LNCAP (cell line): Measurements from ENCODE around the gene LPCAT1.
A peak's percentile ranks its signal among the peaks of the same experiment; 100 is the strongest.

Experiments used
- CTCF ChIP-seq: fragments of 450-650 bp; IDR thresholded peaks from 2 replicates; pipeline ENCODE4 v1.5.1; 2017; ENCODE audit warnings: mild to moderate bottlenecking

The LPCAT1 gene

GRCh38 chr5:1473746-1474145 is 50.0 kb downstream of the LPCAT1 start:
- TF ChIP-seq CTCF = no peak

DNA sequence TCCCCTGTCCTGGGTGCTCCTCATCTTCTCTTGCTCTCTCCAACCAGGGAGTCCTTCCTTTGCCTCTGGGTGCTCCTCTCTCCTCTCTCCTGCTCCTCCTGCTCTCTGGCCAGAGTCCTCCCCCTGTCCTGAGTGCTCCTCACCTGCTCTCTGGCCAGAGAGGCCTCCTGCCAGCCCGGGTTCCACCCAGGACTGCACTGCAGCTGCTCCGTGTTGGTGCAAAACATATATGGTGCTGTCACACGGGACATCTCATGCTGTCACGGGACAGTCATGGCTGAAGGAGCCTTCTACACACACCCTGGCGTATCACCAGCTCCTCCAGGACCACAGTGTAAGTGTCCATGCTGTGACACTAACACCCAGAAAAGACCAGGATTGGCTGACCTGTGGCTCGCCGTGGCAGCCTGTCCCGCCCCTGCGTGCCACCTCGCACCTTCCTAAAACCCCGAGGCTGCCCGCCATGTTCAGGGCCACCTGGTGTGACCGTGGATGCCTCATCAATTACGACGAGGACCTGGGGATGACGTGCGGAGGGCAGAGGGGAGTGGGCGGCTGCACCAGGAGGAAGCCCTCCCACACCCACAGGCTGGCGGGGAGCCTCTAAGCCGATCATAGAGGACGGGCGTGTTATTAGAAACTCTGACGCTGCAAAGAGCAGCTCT is 50.7 kb downstream of the LPCAT1 start:
- no peak for TF ChIP-seq CTCF

DNA sequence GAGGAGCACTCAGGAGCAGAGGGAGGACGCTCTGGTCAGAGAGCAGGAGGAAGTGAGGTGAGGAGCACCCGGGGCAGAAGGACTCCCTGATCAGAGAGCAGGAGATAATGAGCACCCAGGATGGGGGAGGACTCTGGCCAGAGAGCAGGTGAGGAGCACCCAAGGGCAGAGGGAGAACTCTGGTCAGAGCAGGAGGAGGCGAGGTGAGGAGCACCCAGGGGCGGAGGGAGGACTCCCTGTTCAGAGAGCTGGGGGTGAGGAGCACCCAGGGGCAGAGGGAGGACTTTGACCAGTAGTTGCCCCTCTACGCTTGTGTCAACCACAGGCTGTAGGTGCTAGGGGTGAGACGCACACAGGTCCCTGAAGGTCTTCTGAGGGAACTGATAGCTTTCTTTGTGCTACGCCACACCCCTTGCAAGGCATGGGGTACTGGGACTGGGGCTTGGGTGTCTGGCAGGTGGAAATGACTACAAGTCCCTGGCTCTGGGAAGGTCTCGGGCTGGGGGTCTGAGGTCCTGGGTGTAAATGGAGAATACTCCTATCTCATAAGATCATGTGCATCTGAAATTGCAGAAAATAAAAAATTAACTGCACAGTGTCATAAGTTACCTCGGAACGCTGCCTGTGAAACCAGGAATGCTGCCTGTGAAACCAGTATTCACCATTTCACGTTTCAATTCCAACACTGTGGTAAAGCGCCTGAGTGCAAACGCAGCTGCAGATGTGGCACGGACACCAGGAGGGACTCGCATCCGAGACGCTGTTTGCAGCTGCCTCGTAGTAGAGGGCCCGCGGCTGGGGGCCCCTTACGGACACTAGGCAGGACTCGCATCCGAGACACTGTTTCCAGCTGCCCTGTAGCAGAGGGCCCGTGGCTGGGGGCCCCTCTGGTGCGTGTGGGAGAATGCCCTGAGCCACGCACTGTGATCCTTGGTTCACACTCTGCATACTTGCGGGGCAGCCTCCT is 51.5 kb downstream of the LPCAT1 start:
- no peak for TF ChIP-seq CTCF

DNA sequence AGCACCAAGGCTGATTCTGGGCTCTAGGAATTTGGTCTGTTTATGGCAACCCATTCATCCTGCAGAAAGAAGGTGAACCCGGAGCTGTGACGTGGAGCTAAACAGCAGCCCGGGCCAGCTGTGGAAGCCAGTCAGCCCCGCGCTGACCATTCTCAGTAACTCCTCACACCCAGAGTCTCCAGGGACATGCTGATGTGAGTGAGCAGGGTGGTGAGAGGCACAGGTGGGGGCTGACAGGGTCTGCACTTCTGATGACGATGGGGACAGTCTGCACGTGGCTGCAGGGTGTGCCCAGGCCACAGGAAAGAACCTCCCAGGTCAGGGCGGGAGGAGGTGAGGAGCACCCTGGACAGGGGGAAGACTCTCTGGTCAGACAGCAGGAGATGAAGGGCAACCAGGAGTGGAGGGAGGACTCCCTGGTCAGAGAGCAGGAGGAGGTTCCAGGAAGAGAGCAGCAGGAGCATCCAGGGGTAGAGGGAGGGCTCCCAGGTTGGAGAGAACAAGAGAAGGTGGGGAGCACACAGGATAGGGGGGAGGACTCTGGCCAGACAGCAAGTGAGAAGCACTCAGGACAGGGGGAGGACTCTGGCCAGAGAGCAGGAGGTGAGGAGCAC is 52.4 kb downstream of the LPCAT1 start:
- no peak for TF ChIP-seq CTCF

DNA sequence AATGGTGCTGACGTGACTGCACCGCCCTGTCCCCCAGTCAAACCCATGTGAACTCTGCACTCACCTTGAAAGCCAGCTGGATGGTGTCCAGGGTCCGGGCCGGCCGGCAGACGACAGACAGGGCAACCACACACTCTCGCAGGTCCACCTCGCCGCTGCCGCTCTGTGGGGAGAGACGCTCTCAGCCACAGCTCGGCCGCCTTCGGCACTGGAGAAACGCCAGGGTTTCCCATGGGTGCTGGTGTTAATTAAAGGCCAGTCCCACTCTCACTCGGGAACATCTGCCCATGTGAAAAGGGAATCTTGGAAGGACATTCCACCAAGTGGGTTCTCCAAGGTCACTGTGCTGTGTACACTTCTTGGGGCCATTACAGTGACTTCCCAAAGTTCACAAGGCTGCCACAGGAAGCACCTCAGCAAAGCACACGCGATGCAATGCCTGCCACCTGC is 53.0 kb downstream of the LPCAT1 start:
- TF ChIP-seq CTCF = no peak

GRCh38 chr5:1468629-1469527 is 54.9 kb downstream of the LPCAT1 start:
- TF ChIP-seq CTCF = no peak

GRCh38 chr5:1468247-1468612 is 55.5 kb downstream of the LPCAT1 start:
- TF ChIP-seq CTCF = peak; percentile 64
